CD4-positive, alpha-beta T cell treated with Interleukin-17A for 1 hour (primary cell): ENCODE results near the gene ASB16.

Source experiments
- DNase-seq: peaks from one replicate; pipeline ENCODE4 v3.0.0-alpha.2; 2020

The ASB16 gene

DNA sequence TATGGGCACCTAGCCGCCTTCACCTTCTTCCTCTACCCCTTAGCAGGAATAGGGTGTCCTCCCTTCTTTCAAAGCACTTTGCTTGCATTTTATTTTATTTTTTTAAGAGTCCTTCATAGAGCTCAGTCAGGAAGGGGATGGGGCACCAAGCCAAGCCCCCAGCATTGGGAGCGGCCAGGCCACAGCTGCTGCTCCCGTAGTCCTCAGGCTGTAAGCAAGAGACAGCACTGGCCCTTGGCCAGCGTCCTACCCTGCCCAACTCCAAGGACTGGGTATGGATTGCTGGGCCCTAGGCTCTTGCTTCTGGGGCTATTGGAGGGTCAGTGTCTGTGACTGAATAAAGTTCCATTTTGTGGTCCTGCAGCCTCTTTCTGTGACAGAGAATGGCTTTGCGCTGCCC is 20.9 kb downstream of the ASB16 start:
- DNase-seq = no peak

DNA sequence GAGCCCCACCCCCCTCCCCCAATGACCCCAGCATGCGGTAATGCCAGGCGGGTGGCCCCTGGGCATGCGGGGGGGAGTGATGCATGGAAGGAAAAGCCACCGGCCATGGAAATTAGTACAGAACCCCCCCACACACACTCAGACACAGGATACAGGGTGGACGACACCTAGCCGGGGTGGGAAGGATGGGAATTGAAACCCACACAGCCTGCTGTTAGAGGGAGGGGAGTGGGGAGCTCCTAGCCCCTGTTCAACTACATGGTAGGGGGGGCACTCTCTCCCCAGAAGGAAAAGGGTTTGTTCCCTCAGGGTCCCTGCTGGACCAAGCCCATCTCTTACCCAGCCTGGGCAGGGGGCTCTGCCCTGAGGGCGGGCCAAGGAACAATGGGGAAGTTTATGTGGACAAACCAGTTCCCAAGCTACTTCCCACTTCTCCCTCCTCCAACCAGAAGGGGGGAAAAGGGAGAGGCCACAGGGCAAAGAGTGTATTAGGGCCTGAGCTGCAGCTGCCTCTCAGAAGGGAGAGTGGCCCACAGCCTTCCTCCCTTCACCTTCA is 21.5 kb downstream of the ASB16 start:
- DNase-seq = no peak

DNA sequence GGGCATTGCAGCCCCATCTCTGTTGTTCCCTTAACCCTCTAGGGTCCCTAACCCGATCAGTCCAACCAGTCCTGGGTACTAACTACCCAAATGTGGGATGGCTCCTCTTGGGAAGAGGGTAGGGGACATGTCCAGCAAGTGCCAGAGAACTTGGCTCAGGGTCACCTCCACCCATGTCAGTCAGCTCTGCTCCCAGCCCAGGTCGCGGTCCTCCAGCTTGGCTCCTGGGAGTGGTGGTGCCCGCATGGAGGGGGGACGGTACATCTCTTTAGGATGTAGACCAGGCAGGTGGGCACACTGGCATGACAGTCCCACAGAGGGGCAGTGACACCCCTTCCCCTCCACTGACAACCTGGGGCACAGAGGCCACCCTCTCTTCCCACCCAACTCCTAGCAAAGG is 22.2 kb downstream of the ASB16 start:
- no peak for DNase-seq

DNA sequence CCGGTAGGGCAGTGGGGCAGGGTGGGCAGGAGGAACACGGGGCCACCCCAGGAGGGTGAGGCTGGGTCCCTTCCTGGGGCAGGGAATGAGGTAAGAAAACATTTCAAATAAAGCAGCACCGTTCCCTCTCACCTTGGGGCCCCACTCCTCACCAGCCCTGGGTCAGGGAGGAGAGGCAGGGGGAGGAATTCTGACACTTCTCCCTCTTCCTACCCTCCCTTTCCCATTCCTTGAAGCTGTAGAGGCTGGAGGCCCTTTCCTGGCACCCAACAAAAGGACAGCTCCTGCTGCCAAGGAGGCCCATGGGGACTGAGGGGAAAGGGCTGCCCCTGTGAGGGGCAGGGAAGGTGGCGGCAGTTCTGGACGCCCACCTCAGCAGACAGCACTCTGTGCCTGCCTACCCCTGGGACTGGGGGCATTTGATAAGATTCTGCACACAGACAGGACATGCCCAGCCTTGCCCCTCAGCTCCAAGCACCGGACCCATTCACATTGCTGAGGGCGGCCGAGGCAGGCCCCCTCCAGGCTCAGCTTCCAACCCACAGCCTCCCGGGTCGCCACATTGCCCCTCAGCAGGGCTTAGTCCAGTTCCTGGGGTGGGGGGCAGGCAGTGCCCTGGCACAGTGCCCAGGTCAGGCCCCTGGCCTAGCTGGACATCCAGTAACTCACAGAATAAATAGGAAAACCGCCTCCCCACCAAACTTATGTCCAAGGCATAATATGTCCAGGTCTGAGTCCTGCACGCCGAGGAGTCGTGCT is 23.0 kb downstream of the ASB16 start:
- no peak for DNase-seq

DNA sequence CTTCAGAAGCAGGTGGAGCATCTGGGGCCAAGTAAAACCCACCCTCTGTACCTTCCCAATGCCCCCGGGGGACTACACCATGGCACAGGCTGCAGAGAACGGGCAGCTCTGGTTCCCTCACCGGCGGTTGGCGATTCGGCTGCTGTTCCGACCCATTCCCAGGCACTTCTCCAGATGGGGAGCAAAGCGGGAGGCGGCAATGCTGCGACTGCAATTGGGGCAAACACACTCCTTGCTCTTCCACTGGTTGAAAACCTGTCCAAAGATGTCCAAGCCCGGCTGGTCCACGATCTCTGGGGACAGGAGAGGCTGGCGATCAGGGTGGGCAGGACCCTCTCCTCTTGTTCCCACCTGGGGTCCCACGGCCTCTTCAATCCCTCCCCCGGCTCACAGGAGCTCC is 26.6 kb downstream of the ASB16 start:
- no peak for DNase-seq

DNA sequence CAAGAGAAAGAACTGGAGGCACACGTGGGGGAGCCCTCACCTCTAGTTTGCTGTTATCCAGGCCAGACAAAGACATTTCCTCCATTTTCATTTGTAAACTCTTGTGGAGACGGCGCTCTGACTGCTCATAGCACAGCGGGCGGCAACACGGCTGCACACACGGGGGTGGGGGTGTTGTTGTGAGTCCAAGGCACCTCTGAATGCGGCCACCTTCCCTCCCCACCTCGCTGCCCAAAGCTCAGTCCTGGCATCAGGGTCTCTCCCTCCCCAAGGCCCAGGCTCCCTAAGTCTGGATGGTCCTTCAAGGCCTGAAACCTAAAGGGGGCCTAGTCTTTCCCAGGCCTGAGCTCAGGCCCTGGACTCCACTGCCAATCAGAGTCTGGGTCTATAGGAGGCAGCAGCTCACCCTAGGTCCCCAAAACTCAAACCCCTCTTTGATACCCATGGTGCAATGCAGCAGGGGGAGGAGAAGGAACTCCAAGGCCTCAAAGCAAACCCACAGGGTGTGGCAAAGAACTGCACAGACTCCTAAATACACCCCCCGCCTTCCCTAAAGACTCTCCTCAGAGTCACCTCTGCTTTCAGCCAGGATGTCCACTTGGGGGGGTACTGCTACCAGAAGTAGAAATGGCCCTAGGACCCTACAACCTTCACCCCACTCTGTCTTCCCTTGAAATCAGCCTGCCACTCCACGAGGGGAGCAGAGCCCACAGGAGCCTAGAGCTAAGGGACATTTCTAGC is 27.6 kb downstream of the ASB16 start:
- DNase-seq = peak; percentile 83

DNA sequence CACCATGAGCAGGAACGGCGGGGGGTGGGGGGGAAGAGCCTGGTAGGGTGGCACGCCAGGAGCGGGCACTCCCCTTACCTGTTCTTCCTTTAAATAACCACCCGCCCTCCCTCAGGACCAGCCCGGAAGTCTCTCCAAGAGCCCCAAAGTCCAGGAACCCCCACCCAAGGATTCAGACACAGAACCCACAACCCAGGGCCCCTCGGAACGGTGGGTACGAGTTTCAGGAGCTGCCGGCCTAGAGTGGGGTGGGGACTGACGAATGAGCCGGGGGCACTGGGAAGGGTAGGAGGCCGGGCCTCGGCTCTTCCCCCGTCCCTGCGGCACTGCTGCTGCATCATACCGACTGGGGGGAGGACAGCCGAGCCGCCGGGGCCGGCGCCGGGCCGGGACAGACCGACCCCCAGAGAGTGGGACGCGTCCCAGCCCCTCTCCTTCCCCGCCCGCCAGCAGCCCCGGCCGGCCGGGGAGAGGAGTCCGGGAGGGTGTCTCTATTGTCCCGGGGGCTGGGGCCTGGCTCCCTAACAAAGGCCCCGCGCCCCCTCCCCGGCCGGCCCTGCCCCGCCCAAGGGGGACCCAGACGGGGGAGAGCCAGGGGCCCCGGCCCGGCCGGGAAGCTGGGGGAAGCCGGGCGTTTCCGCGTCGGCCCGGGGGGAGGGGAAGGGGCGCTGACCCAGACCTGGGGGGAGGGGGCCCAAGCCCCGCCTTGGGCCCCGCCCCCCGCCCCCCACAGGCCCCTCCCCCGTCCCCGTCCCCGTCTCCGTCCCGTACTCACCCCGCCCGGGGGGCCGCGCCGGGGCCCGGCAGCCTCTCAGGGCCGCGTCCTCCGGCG is 28.4 kb downstream of the ASB16 start:
- DNase-seq = peak; percentile 64

DNA sequence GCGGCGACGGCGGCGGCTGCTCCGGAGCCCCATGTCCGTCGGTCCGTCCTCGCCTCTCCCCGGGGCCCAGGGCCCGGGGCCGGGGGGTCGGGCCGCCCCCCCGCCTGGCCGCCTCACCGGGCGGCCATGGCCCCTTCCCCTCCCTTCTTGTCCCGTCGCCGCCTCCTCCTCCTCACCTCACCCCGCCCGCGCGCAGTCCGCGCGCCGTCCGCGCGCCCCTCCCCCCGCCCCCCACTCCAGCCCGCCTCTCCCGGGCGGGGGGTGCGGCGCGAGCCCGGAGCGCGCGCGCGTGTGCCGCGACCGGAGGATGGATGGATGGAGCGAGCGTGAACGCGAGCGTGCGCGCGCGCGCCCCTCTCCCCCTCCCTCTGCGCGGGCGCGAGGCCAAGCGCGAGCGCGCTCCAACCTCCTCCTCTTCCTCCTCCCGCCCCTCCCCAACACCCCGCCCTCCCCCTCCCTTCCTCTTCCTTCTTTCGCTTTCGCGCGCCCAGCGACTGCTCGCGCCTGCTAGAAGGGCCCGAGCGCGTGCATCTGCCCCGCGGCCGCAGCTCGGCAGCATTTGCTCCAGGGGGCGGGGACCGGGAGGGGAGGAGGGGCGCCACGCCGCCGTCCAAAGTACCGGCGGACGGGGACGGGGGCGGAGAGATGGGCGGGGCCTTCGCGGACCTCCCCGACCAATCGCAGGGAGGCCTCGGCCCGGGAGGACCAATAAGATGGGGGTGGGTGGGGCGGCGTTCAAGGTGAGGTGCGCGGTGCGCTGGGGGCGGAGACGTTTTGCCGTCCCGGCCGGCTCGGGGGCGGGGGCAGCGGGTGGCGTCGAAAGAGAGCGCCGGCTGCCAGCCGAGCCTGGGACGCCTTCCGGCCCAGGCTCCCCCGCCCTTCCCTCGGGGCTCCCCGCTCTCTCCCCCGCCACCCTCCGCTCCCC is 29.3 kb downstream of the ASB16 start, which contains the start of gene ATXN7L3:
TSS of gene ATXN7L3 (minus strand) at position 332 of the 925 bp plus-strand sequence. CDS start 1,814 bp downstream, outside the sequence.
- DNase-seq = peak; percentile 99

DNA sequence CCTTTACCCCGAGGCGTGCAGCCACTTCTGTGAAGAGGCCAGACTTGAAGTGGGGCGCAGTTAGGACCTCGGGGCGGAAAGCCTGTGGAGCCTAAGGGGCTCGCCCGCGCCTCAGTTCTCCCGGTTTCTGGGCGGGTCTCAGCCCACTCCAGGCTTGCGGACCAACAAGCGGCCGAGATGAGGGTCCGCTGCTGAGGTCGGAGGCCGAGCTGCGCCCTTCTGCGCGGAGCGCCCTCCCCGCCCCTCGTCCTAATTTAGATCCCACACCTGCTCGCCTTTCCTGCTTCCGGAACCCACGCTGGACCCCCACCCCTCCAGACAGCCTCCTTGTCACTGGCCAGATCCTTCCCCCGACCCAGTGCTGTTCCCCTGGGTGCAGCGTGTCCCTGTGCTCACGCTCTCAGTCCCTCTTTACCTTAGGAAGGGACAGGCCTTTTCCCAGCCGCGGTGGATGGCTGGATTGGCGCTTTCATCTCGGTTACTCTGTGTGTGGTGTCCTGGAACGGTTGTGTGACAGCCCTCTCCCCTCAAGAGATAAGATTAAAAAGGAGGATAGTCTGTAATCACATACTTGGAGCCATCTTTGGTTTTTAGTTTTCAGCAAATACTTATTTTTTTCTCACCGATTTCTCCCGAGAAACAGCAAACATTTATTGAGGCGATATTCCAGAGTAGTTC is 30.1 kb downstream of the ASB16 start:
- no peak for DNase-seq

DNA sequence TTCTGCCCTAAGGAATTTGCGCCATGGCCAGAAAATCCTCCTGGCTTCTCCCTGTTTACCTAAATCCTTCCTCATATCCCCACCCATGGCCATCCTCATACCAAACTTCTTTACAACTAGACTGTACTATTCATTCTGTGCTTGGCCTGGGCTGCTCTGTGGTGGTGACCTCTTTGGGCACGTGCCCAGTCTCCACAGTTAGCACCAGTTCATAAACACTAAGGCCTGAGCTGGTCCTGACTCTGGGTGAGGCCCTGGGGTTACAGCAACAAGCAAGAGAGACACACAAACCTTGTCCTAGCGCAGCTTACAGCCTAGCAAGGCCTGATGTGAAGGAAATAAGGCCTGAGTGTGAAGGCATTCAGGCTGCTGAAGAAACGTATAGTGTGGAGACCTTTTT is 32.3 kb downstream of the ASB16 start:
- DNase-seq = no peak

DNA sequence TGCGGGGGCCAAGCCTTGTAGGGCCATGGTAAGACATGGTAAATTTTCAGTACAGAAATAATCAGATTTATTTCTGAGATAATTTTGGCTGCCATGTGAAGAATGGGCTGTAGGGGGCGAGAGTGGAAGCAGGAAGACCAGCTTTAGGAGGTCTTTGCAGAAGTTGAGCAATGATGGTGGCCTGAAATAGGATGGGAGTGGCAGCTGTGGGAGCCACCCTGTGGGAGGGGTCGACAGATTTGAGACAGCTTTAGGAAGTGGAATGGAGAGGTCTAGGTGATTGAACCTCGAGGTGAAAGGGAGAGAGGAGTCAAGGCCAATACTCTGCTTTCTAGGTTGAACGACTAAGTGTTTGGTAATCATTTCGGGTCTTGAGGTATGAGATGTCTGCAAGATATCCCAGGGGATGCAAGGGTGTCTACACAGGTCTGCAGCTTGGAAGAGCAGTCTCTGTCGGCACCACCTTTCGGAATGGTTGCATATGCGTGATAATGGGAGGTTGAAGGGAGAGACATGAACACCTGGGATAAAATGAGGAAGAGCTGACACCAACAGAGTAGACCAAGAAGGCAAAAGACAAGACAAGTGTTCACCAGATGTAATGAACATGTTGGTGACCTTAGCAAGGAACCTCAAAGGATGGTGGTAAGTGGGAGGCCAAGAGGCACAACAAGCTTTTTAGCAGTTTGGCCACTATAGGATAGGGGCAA is 33.4 kb downstream of the ASB16 start:
- DNase-seq = peak; percentile 72

DNA sequence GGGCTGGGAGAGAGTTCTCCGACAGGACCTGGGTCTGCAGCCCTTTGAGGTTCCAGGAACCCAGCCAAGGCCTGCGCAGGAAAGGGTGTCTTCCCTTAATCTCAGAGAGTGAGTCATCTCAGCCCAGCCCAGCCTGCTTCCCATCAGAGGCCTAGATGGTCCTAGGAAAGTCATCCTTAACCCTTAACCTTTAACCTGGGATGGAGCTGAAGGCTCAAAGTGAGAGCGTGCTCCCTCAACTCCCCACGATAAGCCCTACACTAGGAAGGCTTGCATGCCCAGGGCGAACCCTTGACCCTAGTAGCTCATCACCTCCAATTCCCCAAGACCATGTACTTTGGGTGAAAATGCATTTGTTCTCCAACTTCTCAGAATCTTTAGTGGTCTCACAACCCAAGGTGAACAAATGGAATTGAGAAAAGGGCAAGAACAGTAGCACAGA is 34.0 kb downstream of the ASB16 start:
- DNase-seq = no peak

DNA sequence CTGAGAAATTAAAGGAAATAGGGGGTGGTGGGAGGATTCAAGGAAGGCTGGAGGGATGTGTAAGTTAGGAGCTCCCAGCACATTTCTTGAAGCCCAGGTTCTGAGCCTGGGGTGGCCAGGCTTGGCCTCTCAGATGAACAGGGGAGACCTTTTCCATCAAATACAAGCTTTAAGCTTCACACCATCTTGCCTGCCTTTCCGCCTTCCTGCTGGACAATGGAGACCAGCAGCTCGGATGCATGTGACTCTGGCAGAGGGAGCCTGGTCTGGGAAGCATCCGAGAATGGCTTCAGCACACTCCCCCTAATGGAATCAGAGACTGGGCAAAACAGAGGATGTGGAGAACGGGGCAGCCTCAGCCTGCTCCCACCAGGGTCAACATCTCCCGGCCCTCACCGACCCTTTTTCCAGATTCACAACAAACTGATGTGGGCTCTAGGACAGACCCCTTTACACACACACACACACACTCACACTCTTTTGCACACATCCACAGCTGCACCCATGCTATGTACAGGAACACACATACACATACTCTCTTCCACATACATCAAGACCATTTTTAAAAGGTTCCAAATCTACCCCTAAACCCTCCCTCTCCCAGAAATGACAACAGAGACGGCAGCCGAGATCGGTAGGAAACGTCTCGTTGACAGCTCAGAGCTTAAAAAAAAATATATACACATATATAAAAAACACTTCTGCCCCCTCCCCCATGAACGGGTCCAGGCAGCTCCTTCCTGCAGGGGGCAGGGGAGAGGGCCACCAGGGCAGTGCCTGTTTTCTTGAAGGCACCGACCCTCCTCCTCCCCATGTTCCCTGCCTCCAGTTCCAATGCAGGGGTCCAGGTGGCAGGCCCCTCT is 35.7 kb downstream of the ASB16 start:
- DNase-seq = no peak

DNA sequence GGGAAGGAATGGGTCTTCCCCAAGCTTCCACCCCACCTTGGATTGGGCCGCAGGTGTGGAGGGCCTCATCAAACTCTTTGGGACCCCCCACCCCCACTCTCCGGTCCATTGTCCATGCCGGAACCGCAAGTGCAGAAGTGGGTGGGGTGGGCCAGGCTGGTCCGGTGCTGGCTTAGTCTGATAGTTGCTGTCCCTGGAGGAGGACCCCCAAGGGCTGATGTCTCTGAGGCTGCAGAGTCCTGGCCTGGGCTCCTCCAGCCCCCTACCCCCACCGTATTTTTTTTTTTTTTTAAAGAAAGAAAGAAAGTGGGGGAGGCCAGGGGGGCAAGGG is 36.3 kb downstream of the ASB16 start:
- no peak for DNase-seq

DNA sequence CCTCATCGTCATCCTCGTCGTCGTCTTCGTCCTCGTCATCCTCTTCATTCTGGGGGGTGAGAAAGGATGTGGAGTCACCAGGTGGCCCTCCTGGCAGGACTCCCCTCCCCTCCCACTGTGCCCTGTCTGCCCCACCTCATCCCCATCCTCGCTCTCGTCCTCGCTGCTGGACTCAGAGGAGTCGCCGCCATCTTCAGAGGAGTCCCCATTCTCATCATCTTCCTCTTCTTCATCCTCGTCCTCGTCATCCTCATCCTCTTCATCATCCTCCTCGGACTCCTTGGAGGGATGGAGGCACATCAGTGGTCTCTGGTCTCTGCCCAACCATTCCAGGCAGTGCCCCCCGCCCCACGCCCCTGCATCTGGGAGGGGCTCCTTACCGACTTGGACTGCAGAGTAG is 36.8 kb downstream of the ASB16 start:
- no peak for DNase-seq

DNA sequence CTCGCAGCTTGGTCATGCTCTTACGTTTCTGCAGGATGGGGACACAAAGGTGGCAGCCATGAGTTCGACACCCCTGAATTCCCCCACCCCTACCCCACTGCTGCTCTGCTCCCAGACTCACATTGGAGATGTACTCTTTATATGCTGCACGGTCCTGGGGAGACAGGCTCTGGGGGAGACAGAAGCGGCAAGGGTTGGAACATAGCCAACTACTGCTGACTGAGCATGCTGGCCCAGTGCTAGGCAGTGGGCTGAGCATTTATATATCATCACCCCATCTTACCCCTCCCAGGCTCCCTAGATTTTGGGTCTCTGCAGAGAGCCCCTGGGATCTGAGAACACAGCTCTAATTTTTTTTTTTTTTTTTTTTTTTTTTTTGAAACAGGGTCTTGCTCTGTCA is 37.2 kb downstream of the ASB16 start:
- DNase-seq = no peak

DNA sequence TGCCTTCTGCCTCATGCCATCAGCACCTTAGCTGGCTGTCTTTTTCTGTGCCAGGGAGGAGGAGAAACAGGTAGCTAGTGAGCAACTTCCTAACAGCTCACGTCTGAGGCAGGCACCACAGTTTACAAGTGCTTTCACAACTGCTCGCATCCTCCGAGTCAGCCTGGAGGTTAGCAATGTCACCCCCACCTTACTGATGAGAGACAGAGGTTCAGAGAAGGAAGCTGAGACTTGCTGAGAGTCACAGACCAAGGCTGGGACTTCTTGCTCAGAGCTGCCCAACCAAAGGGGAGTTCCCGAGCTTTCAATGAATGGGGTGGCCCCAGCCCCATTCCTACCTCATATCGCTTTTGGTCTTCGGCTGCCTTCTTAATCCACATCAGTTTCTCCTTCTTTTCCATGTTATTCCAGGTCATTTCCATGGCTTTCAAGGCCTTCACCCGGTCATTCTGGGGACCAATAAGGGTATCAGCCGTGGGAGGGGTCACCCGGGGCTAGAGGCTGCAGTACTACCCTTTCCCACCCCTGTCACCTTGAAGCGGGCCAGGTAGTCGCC is 39.4 kb downstream of the ASB16 start:
- peak; percentile 30 for DNase-seq

DNA sequence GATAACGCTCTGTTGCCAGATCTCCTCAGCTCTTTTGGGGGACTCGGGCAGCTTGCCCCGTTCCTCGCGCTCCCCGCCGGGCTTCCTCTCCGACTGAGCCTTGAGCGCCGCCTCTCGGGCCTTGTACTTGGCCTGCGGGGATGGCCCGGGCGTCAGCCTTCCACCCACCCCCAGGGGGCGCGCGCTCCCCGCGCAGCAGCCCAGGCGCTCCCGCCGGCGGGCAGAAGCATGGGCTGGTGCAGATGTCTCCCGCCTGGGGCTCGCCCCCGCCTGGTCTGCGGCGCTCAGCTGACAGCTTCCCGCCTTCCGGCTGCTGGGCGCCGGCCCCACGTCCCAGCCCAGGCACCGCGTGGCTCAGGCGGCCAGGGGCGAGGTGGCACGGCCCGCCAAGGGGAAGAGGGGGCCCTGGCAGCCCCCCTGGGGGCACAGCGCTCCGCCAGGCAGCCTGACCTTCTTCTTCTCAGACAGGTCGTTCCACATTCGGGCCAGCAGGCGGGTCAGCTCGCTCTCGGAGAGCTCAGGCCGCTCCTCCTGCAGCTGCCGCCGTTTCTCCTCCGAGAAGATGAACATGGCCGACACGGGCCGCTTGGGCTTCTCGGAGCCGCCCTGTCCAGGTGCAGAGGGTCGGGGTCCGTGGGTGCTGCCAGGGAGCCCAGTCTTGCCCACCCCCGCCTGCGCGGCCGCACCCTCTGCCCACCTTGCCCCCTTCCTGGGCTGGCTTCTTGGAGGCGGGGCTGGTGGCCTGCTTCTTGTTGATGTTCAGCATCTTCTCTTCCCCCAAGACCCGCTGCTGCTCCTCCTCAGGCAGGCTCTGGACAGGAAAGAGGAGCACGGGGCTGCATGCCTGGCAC is 40.1 kb downstream of the ASB16 start:
- peak; percentile 93 for DNase-seq
